ENCODE data around the gene GRWD1. TPM values are rescaled to one million over a fixed set of nuclear protein-coding genes. Genes with fewer than 3 reads are reported as not detected.

Gene GRWD1
- total and polyA plus RNA-seq, 2 experiments from 2014 or later = 25.2 to 33.1 TPM

- Histone ChIP-seq H2AFZ (no peak overlapping the region), H3K4me3 (no peak overlapping the region), H3K27me3 (no peaks in the 10 kb centered on the region), H3K27ac (no peak overlapping the region), H3K36me3 (replicated peaks; ENCODE audit: insufficient read depth, low read depth) (no peaks in the 10 kb centered on the region), H3K4me1 (ENCODE audit: insufficient read depth) (no peaks in the 10 kb centered on the region), H3K9me2 (replicated peaks; ENCODE audit: insufficient read depth) (no peaks in the 10 kb centered on the region), H4K20me1 (ENCODE audit: insufficient read depth, poor library complexity, severe bottlenecking) (no peaks in the 10 kb centered on the region), H3K9me3 (ENCODE audit: low read depth) (no peaks in the 10 kb centered on the region), H3K79me2 (no peaks in the 10 kb centered on the region), H3K4me2 (no peak overlapping the region)
- 98% methylated on average over 57 of the region's 62 CpGs for WGBS (ENCODE audit: low lambda C conversion rate, missing lambda C conversion rate)
- TF ChIP-seq CTCF (IDR thresholded peaks at IDR 0.05; ENCODE audit: poor library complexity) (no peak), EZH2phosphoT487 (IDR thresholded peaks at IDR 0.05; ENCODE audit: low read depth, severe bottlenecking, unreplicated experiment) (no peak), EZH2 (IDR thresholded peaks at IDR 0.05; ENCODE audit: borderline replicate concordance) (no peak)
- DNase-seq (ENCODE audit: low spot score) = no peak
Measured at GRCh38 chr19:48461982-48462655, 16.3 kb downstream of the GRWD1 start.

DNA sequence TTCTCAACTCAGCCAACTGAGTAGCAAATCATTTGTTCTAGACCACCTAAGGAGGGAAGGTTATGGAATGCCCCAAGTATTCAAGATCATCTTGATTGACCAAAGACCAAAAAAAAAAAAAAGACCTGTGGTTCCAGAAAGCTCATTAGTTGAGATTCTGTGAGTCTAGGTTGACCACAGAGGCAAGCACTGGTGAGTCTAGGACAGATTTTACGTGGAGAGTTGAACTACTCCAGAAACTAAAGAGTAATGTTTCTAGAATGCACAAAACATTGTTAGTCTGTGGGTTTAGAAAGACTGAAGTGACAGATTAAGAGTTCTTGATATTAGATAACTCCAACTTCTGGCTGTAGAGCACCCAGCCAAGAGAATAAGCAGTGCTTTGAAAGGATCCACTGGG, 19.4 kb downstream of the GRWD1 start:
- Histone ChIP-seq H3K4me2 (no peak overlapping the region), H3K36me3 (replicated peaks; ENCODE audit: insufficient read depth, low read depth) (no peaks in the 10 kb centered on the region), H3K4me1 (ENCODE audit: insufficient read depth) (peaks cover 7% of the 10 kb centered on the region), H3K4me3 (no peak overlapping the region), H3K9me2 (replicated peaks; ENCODE audit: insufficient read depth) (no peaks in the 10 kb centered on the region), H4K20me1 (ENCODE audit: insufficient read depth, poor library complexity, severe bottlenecking) (peaks cover 6% of the 10 kb centered on the region), H2AFZ (no peak overlapping the region), H3K9me3 (ENCODE audit: low read depth) (no peaks in the 10 kb centered on the region), H3K79me2 (peaks cover 6% of the 10 kb centered on the region), H3K27ac (no peak overlapping the region), H3K27me3 (no peaks in the 10 kb centered on the region)
- DNase-seq (ENCODE audit: low spot score) = no peak
- TF ChIP-seq CTCF (IDR thresholded peaks at IDR 0.05; ENCODE audit: poor library complexity) (no peak), EZH2 (IDR thresholded peaks at IDR 0.05; ENCODE audit: borderline replicate concordance) (no peak), EZH2phosphoT487 (IDR thresholded peaks at IDR 0.05; ENCODE audit: low read depth, severe bottlenecking, unreplicated experiment) (no peak)
- WGBS (ENCODE audit: low lambda C conversion rate, missing lambda C conversion rate) = 89% methylated on average over 1 of the region's 1 CpG

DNA sequence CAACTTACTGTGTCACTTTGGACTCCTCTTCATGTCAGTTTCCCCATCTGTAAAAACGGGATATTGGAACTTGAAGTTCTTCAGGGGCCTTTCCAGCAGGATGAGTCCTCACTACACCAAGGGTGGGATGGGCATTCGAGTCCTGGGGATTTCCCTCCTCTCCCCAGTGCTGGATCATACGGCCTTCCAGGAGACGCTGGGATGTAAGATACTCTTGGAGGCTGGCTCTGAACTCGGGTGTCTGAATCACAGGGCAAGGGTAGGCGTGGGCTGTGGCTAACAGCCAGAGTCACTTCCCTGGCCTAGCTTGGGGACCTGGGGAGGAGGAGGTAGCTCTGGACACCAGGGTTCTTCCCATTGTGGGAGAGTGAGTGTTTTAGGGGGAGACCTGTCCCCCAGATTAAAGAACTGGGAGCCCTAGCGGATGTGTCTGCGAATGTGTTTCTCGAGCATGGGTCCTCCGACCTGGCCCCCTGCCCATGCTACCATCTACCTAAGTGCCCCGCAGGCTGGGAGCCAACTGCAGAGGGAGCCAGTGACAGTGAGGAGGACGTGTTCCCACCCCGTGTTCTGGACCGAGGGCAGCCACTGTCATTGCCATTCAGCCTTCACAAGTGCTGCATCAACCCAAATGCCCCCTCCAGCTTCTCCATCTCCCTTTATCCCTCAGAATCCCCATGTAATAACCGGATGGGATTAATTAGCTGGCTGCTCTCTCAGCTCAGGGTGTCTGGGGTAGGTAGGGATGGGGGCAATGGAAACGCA, 21.0 kb downstream of the GRWD1 start:
- no peak for TF ChIP-seq EZH2 (IDR thresholded peaks at IDR 0.05; ENCODE audit: borderline replicate concordance)
- TF ChIP-seq CTCF (IDR thresholded peaks at IDR 0.05; ENCODE audit: poor library complexity) = no peak
- TF ChIP-seq EZH2phosphoT487 (IDR thresholded peaks at IDR 0.05; ENCODE audit: low read depth, severe bottlenecking, unreplicated experiment) = no peak
- Histone ChIP-seq H3K4me1 (ENCODE audit: insufficient read depth) (peaks cover 11% of the 10 kb centered on the region), H3K4me2 (no peak overlapping the region), H3K27ac (no peak overlapping the region), H3K36me3 (replicated peaks; ENCODE audit: insufficient read depth, low read depth) (no peaks in the 10 kb centered on the region), H2AFZ (no peak overlapping the region), H3K4me3 (no peak overlapping the region), H3K9me3 (ENCODE audit: low read depth) (no peaks in the 10 kb centered on the region), H3K27me3 (no peaks in the 10 kb centered on the region), H3K79me2 (peaks cover 21% of the 10 kb centered on the region), H3K9me2 (replicated peaks; ENCODE audit: insufficient read depth) (no peaks in the 10 kb centered on the region), H4K20me1 (ENCODE audit: insufficient read depth, poor library complexity, severe bottlenecking) (peaks cover 21% of the 10 kb centered on the region)
- DNase-seq (ENCODE audit: low spot score) = no peak
- WGBS (ENCODE audit: low lambda C conversion rate, missing lambda C conversion rate) = 83% methylated on average over 16 of the region's 16 CpGs
